CD14-positive monocyte (primary cell): ENCODE measurements around the gene TSHZ2. TPM values are rescaled to one million over a fixed set of nuclear protein-coding genes. Genes with fewer than 3 reads are reported as not detected.

Experiments
- DNase-seq, 3 donors: peaks; one replicate each; pipeline ENCODE4 v3.0.0-alpha.2; 2011 to 2022
- H2AFZ ChIP-seq: 2 replicates; pipeline ENCODE4 v1.6.0; 2012; ENCODE audit warnings: mild to moderate bottlenecking, low read depth, low read length, inconsistent platforms; ENCODE audit not compliant: insufficient read depth, poor library complexity, severe bottlenecking
- H3K27ac ChIP-seq, 2 donors: 1 replicate in 1 of 2; 2 replicates in 1 of 2; pipeline ENCODE4 v1.5.1; 2012 to 2013; ENCODE audit warnings: low read length in 2 of 2, control low read depth in 1 of 2, inconsistent platforms in 1 of 2, low read depth in 1 of 2, mild to moderate bottlenecking in 1 of 2
- H3K27me3 ChIP-seq, 2 donors: one replicate each; pipeline versions ENCODE4 v1.6.0 to v1.6.1; 2011 to 2013; ENCODE audit warnings: low read length in 2 of 2; ENCODE audit not compliant: control insufficient read depth in 2 of 2, insufficient read depth in 2 of 2
- H3K36me3 ChIP-seq, 2 donors: replicated peaks in 1 of 2; 1 replicate in 1 of 2; 2 replicates in 1 of 2; pipeline versions ENCODE4 v1.5.1 to v1.6.1; 2012 to 2013; ENCODE audit warnings: low read length in 2 of 2, control low read depth in 1 of 2, inconsistent platforms in 1 of 2, mild to moderate bottlenecking in 1 of 2; ENCODE audit not compliant: insufficient read depth in 2 of 2, control insufficient read depth in 1 of 2
- H3K4me1 ChIP-seq, 2 donors: 1 replicate in 1 of 2; 2 replicates in 1 of 2; pipeline versions ENCODE4 v1.5.1 to v1.6.1; 2012 to 2013; ENCODE audit warnings: low read length in 2 of 2, control low read depth in 1 of 2, inconsistent platforms in 1 of 2, mild to moderate bottlenecking in 1 of 2, moderate library complexity in 1 of 2; ENCODE audit not compliant: insufficient read depth in 2 of 2, control insufficient read depth in 1 of 2
- H3K4me2 ChIP-seq: replicated peaks from 2 replicates; pipeline ENCODE3; 2012; ENCODE audit warnings: low read length, moderate library complexity, mild to moderate bottlenecking; ENCODE audit not compliant: poor library complexity, severe bottlenecking; ENCODE audit errors: extremely low read depth
- H3K4me3 ChIP-seq, 3 experiments: fragments of 200-600 bp in 1 of 3; sonication (generic) in 1 of 3; replicated peaks in 1 of 3; 1 replicate in 2 of 3; 2 replicates in 1 of 3; pipeline ENCODE4 v1.5.1; 2011 to 2013; ENCODE audit warnings: low read length in 3 of 3, mild to moderate bottlenecking in 3 of 3, control low read depth in 2 of 3, low read depth in 2 of 3, inconsistent platforms in 1 of 3, moderate library complexity in 1 of 3
- H3K79me2 ChIP-seq: 2 replicates; pipeline ENCODE4 v1.6.0; 2012; ENCODE audit warnings: mild to moderate bottlenecking, control low read depth, inconsistent platforms, low read length, moderate library complexity; ENCODE audit not compliant: insufficient read depth
- H3K9ac ChIP-seq: 2 replicates; pipeline ENCODE4 v1.6.0; 2017; ENCODE audit warnings: low read length, mild to moderate bottlenecking; ENCODE audit not compliant: insufficient read depth, poor library complexity, severe bottlenecking
- H3K9me3 ChIP-seq, 2 donors: replicated peaks in 1 of 2; 1 replicate in 1 of 2; 2 replicates in 1 of 2; pipeline versions ENCODE4 v1.5.1 to v1.6.1; 2012 to 2013; ENCODE audit warnings: low read length in 2 of 2, control low read depth in 1 of 2; ENCODE audit not compliant: control insufficient read depth in 1 of 2, insufficient read depth in 1 of 2
- H4K20me1 ChIP-seq: 2 replicates; pipeline ENCODE4 v1.6.0; 2012; ENCODE audit warnings: mild to moderate bottlenecking, low read length, control low read depth, moderate library complexity; ENCODE audit not compliant: insufficient read depth
- H3K27ac Mint-ChIP-seq, 7 donors: one replicate each; pipeline ENCODE4 v1.8.0; 2020; ENCODE audit warnings: mild to moderate bottlenecking in 7 of 7, mixed read lengths in 7 of 7, moderate library complexity in 6 of 7, inconsistent platforms in 2 of 7
- H3K27me3 Mint-ChIP-seq, 3 donors: one replicate each; pipeline ENCODE4 v1.8.0; 2021 to 2022; ENCODE audit warnings: low read depth in 3 of 3, mild to moderate bottlenecking in 3 of 3, mixed read lengths in 3 of 3, moderate library complexity in 3 of 3, inconsistent platforms in 1 of 3
- H3K36me3 Mint-ChIP-seq, 2 donors: one replicate each; pipeline ENCODE4 v1.8.0; 2020; ENCODE audit warnings: mixed read lengths in 2 of 2, inconsistent platforms in 1 of 2, mild to moderate bottlenecking in 1 of 2
- H3K4me1 Mint-ChIP-seq: one replicate; pipeline ENCODE4 v1.8.0; 2020; ENCODE audit warnings: mild to moderate bottlenecking, mixed read lengths
- H3K4me3 Mint-ChIP-seq, 2 donors: one replicate each; pipeline ENCODE4 v1.8.0; 2020; ENCODE audit warnings: mild to moderate bottlenecking in 2 of 2, mixed read lengths in 2 of 2, moderate library complexity in 1 of 2
- H3K9me3 Mint-ChIP-seq, 7 donors: one replicate each; pipeline ENCODE4 v1.8.0; 2020 to 2022; ENCODE audit warnings: mixed read lengths in 7 of 7, mild to moderate bottlenecking in 6 of 7, moderate library complexity in 6 of 7, inconsistent platforms in 2 of 7
- CTCF ChIP-seq: fragments of 200-600 bp; IDR thresholded peaks from one replicate; pipeline ENCODE4 v1.8.0; 2022; ENCODE audit warnings: antibody characterized with exemption, mild to moderate bottlenecking
- WGBS: methylation state at CpG from one replicate; pipeline ENCODE4 v1.1.5; 2013; ENCODE audit warnings: missing lambda C conversion rate; ENCODE audit not compliant: insufficient coverage; 5-methylcytosine and 5-hydroxymethylcytosine counted together
- intact Hi-C, 2 donors: fragments of 100-400 bp; cut with micrococcal nuclease; formaldehyde crosslinking; loops; one replicate each; pipeline versions ENCODE4 v1.15.0 to v1.15.1; 2023
- polyA plus RNA-seq, 3 donors: library from polyadenylated mRNA; depleted of rRNA in 1 of 3; unstranded in 2 of 3; stranded (reverse) in 1 of 3; fragments of 300-500 nt in 2 of 3; fragments of >200 nt in 1 of 3; fragmentation: Illumina TruSeq in 2 of 3; gene quantifications; 1 replicate in 2 of 3; 2 replicates in 1 of 3; pipeline ENCODE4 v1.2.3, GENCODE V29; 2012 to 2021

Gene TSHZ2
- polyA plus RNA-seq, 3 donors: not detected

DNA sequence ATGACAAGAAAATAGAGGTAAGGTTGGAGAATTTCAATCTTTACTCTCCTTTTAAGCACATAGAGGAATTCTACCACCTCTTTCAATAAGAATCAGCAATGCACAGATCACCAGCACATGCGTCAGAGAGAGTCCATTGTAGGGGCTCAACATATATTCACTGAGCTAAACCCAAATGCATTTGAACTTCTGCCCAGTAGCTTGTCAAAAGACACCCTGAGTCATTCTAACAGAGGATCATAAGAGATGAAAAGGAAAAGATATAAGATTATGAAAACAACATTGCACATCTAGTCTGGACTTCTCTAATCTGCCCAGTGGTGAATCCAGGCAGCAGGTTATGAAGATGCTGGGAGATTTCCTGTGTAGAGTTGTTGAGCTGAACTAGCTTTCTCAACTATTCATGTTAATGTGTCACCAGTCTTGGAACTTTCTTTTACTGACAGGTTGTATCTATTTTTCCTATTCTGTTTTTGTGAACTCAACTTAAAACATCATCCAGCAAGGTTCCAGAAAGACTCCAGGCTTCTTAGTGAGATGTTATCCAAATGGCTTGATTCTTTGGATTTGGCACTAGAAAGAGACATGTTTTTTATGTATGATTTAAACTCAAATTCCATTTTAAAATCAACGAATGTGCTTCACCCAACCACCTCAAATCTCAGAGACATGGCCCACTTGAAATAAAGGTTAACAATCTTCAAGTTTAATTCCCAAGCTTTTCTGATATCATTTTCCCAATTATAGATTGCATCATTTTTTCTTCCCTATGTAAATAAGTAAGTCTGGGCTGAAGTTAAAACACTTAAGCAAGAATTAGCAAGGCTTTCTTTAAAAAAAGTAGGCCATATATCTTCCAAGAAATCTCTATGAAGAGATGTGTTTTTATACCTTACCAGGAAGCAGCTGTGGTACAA, 89.3 kb downstream of the TSHZ2 start:
- no peaks in the 10 kb centered on the region for H3K9me3 ChIP-seq
- H3K9me3 Mint-ChIP-seq: peaks cover 0 to 5% (median 2%) of the 10 kb centered on the region in 7 donors
- H3K9ac ChIP-seq: no peak overlapping the region
- H3K36me3 Mint-ChIP-seq: no peaks in the 10 kb centered on the region
- H4K20me1 ChIP-seq: no peaks in the 10 kb centered on the region
- H3K4me3 ChIP-seq: no peak overlapping the region
- no peak overlapping the region for H2AFZ ChIP-seq
- H3K4me2 ChIP-seq: no peak overlapping the region
- H3K4me3 Mint-ChIP-seq: no peak overlapping the region
- H3K4me1 Mint-ChIP-seq: no peaks in the 10 kb centered on the region
- H3K27me3 Mint-ChIP-seq: peaks cover 0 to 3% (median 2%) of the 10 kb centered on the region in 3 donors
- H3K27ac ChIP-seq: no peak overlapping the region
- H3K27me3 ChIP-seq: no peaks in the 10 kb centered on the region
- no peaks in the 10 kb centered on the region for H3K79me2 ChIP-seq
- DNase-seq: no peak
- no peaks in the 10 kb centered on the region for H3K36me3 ChIP-seq
- no peak for TF ChIP-seq CTCF
- no peaks in the 10 kb centered on the region for H3K4me1 ChIP-seq
- no peak overlapping the region for H3K27ac Mint-ChIP-seq
- WGBS: no CpG with 5 or more reads among the region's 2 CpGs
- intact Hi-C loops: no loop called here

DNA sequence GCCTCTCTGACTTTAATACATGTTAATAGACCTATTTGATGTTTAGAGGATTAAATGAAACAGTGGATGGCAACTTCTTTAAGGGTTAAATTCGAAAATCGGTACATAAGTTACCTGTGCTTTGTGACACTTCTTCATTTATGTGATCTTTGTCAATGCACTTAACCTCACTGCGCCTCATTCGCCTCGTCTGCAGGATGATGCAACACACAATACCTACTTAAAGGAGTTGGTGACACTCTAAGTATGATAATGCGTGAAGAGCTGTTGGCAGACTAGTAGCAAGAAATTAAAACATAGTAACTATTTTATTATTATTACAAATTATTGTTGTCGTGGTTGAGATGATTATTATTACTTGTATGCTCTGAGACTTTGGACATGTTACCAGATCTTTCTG, 92.8 kb downstream of the TSHZ2 start:
- H3K27me3 Mint-ChIP-seq: peaks cover 0 to 5% (median 3%) of the 10 kb centered on the region in 3 donors
- Histone ChIP-seq H3K9ac (no peak overlapping the region), H4K20me1 (no peaks in the 10 kb centered on the region), H3K4me2 (no peak overlapping the region), H3K36me3 (no peaks in the 10 kb centered on the region), H3K4me3 (no peak overlapping the region), H2AFZ (no peak overlapping the region), H3K79me2 (no peaks in the 10 kb centered on the region), H3K9me3 (no peaks in the 10 kb centered on the region), H3K27ac (no peak overlapping the region), H3K4me1 (no peaks in the 10 kb centered on the region), H3K27me3 (no peaks in the 10 kb centered on the region)
- intact Hi-C loops: no loop called here
- WGBS: 70% methylated on average over 2 of the region's 7 CpGs
- no peak for DNase-seq
- TF ChIP-seq CTCF: no peak
- no peaks in the 10 kb centered on the region for H3K4me1 Mint-ChIP-seq
- H3K36me3 Mint-ChIP-seq: no peaks in the 10 kb centered on the region
- H3K27ac Mint-ChIP-seq: no peak overlapping the region
- no peak overlapping the region for H3K4me3 Mint-ChIP-seq
- H3K9me3 Mint-ChIP-seq: peaks cover 0 to 2% (median 0%) of the 10 kb centered on the region in 7 donors
